Measurements from ENCODE around the gene CAPN14. TPM values are rescaled to one million over a fixed set of nuclear protein-coding genes. Genes with fewer than 3 reads are reported as not detected.

CAPN14 gene
- total RNA-seq, 2 donors from 2014 or later = 0.60 to 0.65 TPM

DNA sequence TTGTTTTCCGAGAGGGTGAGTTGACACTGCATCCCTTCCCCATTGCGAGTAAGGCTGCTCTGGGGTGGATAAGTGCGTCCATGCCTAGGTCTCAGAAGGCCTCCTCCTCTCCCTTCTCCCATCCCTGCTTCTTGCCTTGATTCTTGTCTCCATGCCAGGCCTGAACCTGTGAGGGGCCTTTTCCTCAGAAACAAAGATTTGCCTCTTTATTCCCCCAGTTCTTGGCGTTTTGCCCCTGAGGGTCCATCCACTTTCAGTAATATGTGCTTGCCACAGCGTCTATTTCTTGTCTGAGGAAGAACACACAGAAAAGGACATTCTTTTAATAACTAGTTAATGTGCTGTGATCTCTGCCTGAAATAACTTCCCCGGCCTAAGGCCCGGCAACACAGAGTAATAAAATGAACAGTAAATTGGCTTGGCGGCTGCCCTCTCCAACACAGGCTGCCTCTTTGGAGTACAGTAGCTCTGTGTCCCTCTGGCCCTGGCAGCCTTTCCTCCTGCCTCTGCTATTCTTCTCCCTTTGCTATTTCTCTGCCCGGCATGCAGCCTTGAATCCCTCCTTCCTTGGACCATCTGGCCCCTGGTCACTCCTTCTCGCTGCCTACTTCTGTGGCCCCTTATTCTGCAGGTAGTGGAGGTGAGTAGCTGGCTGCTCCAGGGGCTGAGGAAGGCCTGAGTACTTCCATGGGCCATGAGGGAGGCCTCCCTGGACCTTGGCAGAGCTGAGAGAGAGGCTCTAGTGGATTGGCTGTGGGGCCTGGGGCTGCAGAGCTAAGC, 21.0 kb upstream of the CAPN14 start:
- H3K4me3 Mint-ChIP-seq = no peak overlapping the region
- no peaks in the 10 kb centered on the region for H3K9me3 Mint-ChIP-seq
- DNase-seq (no peak), ATAC-seq (replicated peaks in 1 of 2) (no peak)
- no peaks in the 10 kb centered on the region for H3K36me3 Mint-ChIP-seq (ENCODE audit: insufficient read depth in 2 of 2)
- peaks cover 12% of the 10 kb centered on the region for H3K4me1 Mint-ChIP-seq (ENCODE audit: low read depth)
- no peaks in the 10 kb centered on the region for H3K27me3 Mint-ChIP-seq (ENCODE audit: low read depth)
- no peak overlapping the region for H3K27ac Mint-ChIP-seq

- no peaks in the 10 kb centered on the region for H3K27me3 Mint-ChIP-seq (ENCODE audit: low read depth)
- ATAC-seq (replicated peaks in 1 of 2) = no peak
- H3K9me3 Mint-ChIP-seq = no peaks in the 10 kb centered on the region
- H3K27ac Mint-ChIP-seq = no peak overlapping the region
- no peak overlapping the region for H3K4me3 Mint-ChIP-seq
- DNase-seq = no peak
- H3K36me3 Mint-ChIP-seq (ENCODE audit: insufficient read depth in 2 of 2) = no peaks in the 10 kb centered on the region
- peaks cover 16% of the 10 kb centered on the region for H3K4me1 Mint-ChIP-seq (ENCODE audit: low read depth)
Observed at GRCh38 chr2:31237348-31238017, 20.2 kb upstream of the CAPN14 start.

GRCh38 chr2:31236433-31237205, 19.3 kb upstream of the CAPN14 start:
- ATAC-seq (replicated peaks in 1 of 2) (no peak), DNase-seq (no peak)
- no peaks in the 10 kb centered on the region for H3K27me3 Mint-ChIP-seq (ENCODE audit: low read depth)
- H3K4me3 Mint-ChIP-seq = no peak overlapping the region
- H3K4me1 Mint-ChIP-seq (ENCODE audit: low read depth) = peaks cover 16% of the 10 kb centered on the region
- no peaks in the 10 kb centered on the region for H3K36me3 Mint-ChIP-seq (ENCODE audit: insufficient read depth in 2 of 2)
- no peaks in the 10 kb centered on the region for H3K9me3 Mint-ChIP-seq
- no peak overlapping the region for H3K27ac Mint-ChIP-seq

DNA sequence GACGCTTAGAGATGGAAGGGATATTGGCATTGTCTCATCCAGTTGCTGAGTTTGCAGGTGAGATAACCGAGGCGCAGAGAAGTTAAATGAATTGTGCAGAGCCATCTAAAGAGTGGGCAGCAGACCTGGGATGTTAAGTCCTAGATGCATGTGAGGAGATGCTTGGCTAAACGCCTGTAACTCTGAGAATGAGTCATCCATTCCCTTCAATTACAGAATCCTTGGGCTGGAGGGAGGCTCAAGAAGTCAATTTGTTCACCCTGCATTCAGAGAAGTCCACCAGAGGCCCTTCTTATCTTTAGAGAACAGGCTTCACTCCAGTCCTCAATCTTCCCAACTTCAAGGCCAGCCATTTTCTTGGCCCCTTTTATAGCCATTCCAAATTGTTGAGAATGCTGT, 18.2 kb upstream of the CAPN14 start:
- H3K36me3 Mint-ChIP-seq (ENCODE audit: insufficient read depth in 2 of 2) = no peaks in the 10 kb centered on the region
- no peaks in the 10 kb centered on the region for H3K27me3 Mint-ChIP-seq (ENCODE audit: low read depth)
- no peaks in the 10 kb centered on the region for H3K9me3 Mint-ChIP-seq
- no peak overlapping the region for H3K27ac Mint-ChIP-seq
- peak overlapping the region in 1 of 2 donors; percentile 55 for H3K4me3 Mint-ChIP-seq
- DNase-seq = no peak
- H3K4me1 Mint-ChIP-seq (ENCODE audit: low read depth) = peaks cover 16% of the 10 kb centered on the region
- no peak for ATAC-seq (replicated peaks in 1 of 2)

DNA sequence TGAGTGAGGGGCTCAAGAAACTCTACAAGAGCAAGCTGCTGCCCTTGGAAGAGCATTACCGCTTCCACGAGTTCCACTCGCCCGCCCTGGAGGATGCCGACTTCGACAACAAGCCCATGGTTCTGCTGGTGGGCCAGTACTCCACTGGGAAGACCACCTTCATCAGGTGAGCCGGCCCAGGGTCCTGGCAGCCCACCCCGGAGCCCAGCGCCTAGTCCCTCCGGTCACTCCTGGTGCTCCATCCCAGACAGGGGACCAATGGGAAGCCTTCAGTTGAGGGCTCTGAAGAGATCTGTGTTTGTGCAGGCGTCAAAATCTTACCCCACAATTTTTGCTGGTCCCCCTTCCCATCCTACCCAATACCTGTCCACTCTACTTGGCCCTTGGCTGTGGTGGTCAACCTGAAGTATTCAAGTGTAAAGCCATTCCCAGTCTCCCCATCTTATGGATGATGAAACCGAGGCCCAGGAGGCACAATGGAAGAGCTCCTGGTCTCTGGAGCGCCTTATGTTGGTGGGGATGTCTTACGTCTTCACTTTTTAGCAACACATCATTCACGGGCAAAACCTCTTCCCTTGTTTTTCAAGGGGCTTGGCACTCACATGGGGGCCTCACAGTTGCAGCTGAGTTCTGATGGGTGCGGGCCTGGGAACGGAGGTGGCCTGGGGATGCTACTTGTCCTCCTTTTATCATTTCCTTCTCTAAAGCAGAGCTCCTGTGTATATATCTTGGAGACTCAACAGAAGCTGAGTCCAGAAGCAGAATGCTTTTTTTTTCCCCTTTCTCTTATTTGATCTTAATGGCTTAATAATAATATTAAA, 17.6 kb upstream of the CAPN14 start:
- Mint-ChIP-seq H3K9me3 (no peaks in the 10 kb centered on the region), H3K27ac (no peak overlapping the region), H3K4me1 (ENCODE audit: low read depth) (peaks cover 16% of the 10 kb centered on the region), H3K27me3 (ENCODE audit: low read depth) (no peaks in the 10 kb centered on the region), H3K36me3 (ENCODE audit: insufficient read depth in 2 of 2) (no peaks in the 10 kb centered on the region), H3K4me3 (peak overlapping the region; percentile 55 to 75)
- DNase-seq = no peak
- ATAC-seq (replicated peaks in 1 of 2) = no peak

DNA sequence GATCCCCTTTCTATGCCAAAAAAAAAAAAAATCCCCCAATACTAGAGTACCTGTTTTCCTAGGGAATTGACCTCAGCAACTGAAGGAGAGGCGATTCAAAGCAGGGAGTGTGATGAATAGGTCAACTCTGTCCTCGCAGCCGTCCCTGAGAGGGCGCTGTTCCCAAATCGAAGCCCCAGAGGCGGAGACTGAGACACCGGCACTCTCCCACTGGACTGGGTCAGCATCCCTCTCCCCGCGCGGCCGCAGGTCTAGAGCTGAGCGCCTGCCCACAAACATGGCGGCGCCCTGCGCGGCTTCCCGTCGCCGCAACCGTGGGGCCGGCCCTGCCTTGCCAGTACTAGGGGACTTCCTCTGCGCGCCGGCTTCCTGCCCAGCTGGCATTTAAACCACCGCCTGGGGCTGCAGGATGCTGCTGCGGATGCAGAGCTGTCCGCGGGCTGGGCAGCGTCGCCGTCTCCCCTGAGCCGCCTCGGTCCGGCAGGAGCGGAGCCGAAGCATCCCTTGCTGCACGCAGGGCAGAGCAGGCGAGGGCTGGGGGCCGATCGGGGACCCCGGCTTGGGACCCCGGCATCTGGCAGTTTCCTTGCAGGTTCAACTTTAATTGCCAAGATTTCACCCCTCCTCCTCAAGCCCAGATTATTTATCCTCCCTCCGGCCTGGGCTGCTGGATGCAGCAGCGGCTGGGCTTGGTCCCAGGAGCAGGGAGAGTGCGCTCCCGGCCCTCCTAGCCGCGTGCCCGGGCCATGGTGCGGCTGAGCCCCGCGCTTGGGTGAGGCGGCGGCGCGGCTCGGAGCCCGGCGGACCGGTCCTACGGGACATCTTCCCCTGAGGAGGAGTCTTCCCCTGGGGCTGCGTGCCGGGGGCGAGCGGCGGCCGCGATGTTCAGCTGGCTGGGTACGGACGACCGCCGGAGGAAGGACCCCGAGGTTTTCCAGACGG, 16.7 kb upstream of the CAPN14 start, which contains the start of gene EHD3:
EHD3 (plus strand) TSS at position 412 of the 942 bp plus-strand sequence; CDS start at position 882, 470 bp downstream.
- Mint-ChIP-seq H3K27me3 (ENCODE audit: low read depth) (no peaks in the 10 kb centered on the region), H3K27ac (peak within 1 kb of the TSS; percentile 65), H3K4me3 (peak within 1 kb of the TSS; percentile 75 to 85), H3K36me3 (ENCODE audit: insufficient read depth in 2 of 2) (no peaks in the 10 kb centered on the region), H3K4me1 (ENCODE audit: low read depth) (peaks cover 16% of the 10 kb centered on the region), H3K9me3 (no peaks in the 10 kb centered on the region)
- ATAC-seq (replicated peaks in 1 of 2) = peak; percentile 99
- peak; percentile 86 to 87 for DNase-seq

DNA sequence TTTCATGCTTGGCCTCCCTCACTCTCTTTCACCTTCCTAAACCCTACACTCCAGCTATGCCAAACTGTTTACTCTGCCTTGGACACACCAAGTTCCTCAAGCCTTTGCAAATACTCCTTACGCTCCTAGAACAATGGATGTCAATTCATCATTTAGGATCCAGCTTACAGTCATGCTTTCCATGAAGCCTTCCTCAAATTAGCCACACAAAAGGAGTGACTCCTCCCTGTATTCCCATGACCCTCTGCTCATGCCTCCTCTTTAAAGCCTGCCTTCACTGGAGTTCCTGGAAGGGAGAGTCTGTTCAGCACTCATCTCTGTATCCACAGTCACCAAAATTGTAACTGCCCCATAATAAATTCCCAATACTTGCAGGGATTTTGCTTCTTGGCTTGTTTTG, 15.9 kb upstream of the CAPN14 start:
- Mint-ChIP-seq H3K4me1 (ENCODE audit: low read depth) (peaks cover 16% of the 10 kb centered on the region), H3K27me3 (ENCODE audit: low read depth) (no peaks in the 10 kb centered on the region), H3K27ac (peak overlapping the region; percentile 65), H3K4me3 (peak overlapping the region; percentile 75 to 85), H3K9me3 (no peaks in the 10 kb centered on the region), H3K36me3 (ENCODE audit: insufficient read depth in 2 of 2) (no peaks in the 10 kb centered on the region)
- DNase-seq = no peak
- ATAC-seq (replicated peaks in 1 of 2) = no peak

GRCh38 chr2:31232586-31232985, 15.3 kb upstream of the CAPN14 start:
- no peaks in the 10 kb centered on the region for H3K36me3 Mint-ChIP-seq (ENCODE audit: insufficient read depth in 2 of 2)
- H3K27ac Mint-ChIP-seq = no peak overlapping the region
- H3K27me3 Mint-ChIP-seq (ENCODE audit: low read depth) = no peaks in the 10 kb centered on the region
- ATAC-seq (replicated peaks in 1 of 2) (no peak), DNase-seq (no peak)
- H3K4me1 Mint-ChIP-seq (ENCODE audit: low read depth) = peaks cover 16% of the 10 kb centered on the region
- no peak overlapping the region for H3K4me3 Mint-ChIP-seq
- H3K9me3 Mint-ChIP-seq = no peaks in the 10 kb centered on the region

DNA sequence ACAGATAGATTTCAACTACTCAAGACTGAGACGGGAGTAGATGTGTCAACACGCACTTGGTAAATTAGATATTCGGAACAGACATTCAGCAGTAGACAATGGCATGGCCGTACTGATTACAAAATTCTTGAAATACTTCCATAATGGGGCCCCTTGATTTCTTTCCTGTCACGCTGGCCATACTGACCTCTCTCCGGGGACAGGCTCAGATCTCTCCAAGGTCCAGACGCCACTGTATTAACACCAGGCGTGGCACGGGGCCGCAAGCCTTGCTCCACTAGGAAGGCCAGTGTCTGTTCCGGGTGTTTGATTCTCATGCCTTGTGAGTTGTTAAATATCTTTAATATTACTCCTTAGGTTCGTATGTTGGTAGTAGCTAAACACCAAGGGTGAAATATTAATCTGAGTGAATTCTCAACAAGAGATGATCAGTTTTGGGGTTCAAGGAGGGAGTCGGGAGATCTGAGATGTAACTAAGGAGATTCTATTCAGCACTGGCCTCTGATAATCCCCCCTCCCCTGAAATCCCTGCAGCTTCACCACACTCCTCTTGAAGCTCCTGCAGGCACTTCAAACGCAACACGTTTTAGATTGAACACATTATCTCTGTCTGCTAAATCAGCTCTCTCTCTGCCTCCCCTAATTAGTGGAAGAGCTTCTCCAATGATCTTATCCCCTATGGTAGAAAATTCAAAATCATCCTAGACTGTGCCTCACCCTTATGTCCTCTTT, 14.4 kb upstream of the CAPN14 start:
- no peak overlapping the region for H3K4me3 Mint-ChIP-seq
- DNase-seq = no peak
- no peak for ATAC-seq (replicated peaks in 1 of 2)
- H3K27ac Mint-ChIP-seq = no peak overlapping the region
- peaks cover 16% of the 10 kb centered on the region for H3K4me1 Mint-ChIP-seq (ENCODE audit: low read depth)
- no peaks in the 10 kb centered on the region for H3K9me3 Mint-ChIP-seq
- no peaks in the 10 kb centered on the region for H3K36me3 Mint-ChIP-seq (ENCODE audit: insufficient read depth in 2 of 2)
- H3K27me3 Mint-ChIP-seq (ENCODE audit: low read depth) = no peaks in the 10 kb centered on the region

GRCh38 chr2:31230751-31231150, 13.4 kb upstream of the CAPN14 start:
- Mint-ChIP-seq H3K4me1 (ENCODE audit: low read depth) (peaks cover 16% of the 10 kb centered on the region), H3K36me3 (ENCODE audit: insufficient read depth in 2 of 2) (no peaks in the 10 kb centered on the region), H3K9me3 (no peaks in the 10 kb centered on the region), H3K27ac (no peak overlapping the region), H3K27me3 (ENCODE audit: low read depth) (no peaks in the 10 kb centered on the region), H3K4me3 (no peak overlapping the region)
- DNase-seq (no peak), ATAC-seq (replicated peaks in 1 of 2) (no peak)

DNA sequence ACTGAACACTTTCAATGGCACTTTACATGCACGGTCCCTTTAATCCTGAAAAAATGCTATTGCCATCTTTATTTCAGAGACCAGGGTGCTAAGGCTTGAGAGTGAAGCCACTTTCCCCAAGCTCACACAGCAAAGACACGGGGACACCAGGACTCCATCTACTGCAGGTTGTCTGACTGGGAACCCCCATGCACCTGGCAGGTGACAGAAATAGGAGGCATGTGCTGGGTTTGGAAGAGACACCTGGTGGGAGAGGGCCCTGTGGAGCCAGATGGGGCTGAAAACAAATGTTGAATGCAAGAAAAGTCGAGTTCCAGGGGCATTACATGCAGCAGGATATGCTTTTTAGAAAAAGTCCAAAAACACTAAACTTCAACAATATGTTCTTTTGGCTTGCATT, 11.4 kb upstream of the CAPN14 start:
- H3K4me3 Mint-ChIP-seq = no peak overlapping the region
- peaks cover 8% of the 10 kb centered on the region for H3K4me1 Mint-ChIP-seq (ENCODE audit: low read depth)
- H3K27ac Mint-ChIP-seq = no peak overlapping the region
- H3K36me3 Mint-ChIP-seq (ENCODE audit: insufficient read depth in 2 of 2) = no peaks in the 10 kb centered on the region
- no peaks in the 10 kb centered on the region for H3K9me3 Mint-ChIP-seq
- no peak for ATAC-seq (replicated peaks in 1 of 2)
- no peaks in the 10 kb centered on the region for H3K27me3 Mint-ChIP-seq (ENCODE audit: low read depth)
- no peak for DNase-seq
